ENCODE measurements around the gene SGPP2. TPM values are rescaled to one million over a fixed set of nuclear protein-coding genes. Genes with fewer than 3 reads are reported as not detected.

SGPP2 gene
- total and polyA plus RNA-seq, 2 donors (not counting 3 experiments of a cell fraction or from before 2014, with no cell fraction given) = not detected

DNA sequence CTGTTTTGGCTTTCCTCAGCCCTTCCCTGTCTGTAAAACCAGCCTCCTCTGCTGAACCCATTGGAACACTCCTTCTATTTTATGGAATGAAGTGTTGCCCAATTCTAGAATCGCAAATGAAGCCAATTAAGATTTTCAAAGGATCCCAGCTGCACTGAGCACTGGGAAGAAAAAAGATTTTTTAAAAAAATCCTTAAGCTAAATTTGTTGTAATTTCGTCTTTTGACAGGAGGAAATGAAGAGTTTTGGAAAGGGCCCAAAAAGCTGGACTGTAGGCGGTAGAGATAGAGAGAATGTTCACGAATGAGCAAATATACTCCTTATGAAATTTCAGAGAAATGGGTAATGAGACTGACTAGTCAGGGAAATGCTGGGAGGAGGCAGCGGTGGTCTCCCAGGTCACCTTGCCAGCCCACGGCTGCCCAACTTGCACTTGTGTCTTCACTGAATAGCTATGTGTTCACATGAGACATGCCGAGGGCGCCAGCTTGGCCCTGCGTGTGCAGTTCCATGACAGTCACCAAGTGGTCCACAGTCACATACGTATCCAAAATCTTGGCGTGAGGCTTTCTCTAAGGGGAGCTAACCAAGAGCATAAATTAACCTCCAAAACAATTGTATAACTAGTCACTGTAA, 69.9 kb downstream of the SGPP2 start:
- Histone ChIP-seq H3K4me1 (ENCODE audit: control insufficient read depth, extremely low read depth, insufficient read depth, low read length) (no peaks in the 10 kb centered on the region), H2AFZ (ENCODE audit: low read depth, low read length) (no peak overlapping the region), H3K27ac (ENCODE audit: insufficient read depth, low read depth, low read length) (no peak overlapping the region), H3K27me3 (ENCODE audit: control insufficient read depth in 2 of 2, insufficient read depth in 2 of 2, low read length in 2 of 2) (no peaks in the 10 kb centered on the region), H3K9me1 (replicated peaks; ENCODE audit: control insufficient read depth, extremely low read depth, insufficient read depth, low read length) (no peaks in the 10 kb centered on the region), H3K4me3 (replicated peaks in 1 of 3; ENCODE audit: insufficient read depth in 1 of 3, low read depth in 1 of 3, low read length in 3 of 3) (no peak overlapping the region), H3K36me3 (ENCODE audit: control insufficient read depth in 2 of 2, extremely low read depth in 1 of 2, insufficient read depth in 2 of 2, low read length in 2 of 2) (no peaks in the 10 kb centered on the region), H3K4me2 (ENCODE audit: insufficient read depth, low read length) (no peak overlapping the region), H3K9me3 (replicated peaks; ENCODE audit: control insufficient read depth, insufficient read depth, low read length) (no peaks in the 10 kb centered on the region), H4K20me1 (replicated peaks; ENCODE audit: control insufficient read depth, extremely low read depth, insufficient read depth, low read length) (no peaks in the 10 kb centered on the region), H3K9ac (replicated peaks; ENCODE audit: extremely low read depth, insufficient read depth, low read length) (no peak overlapping the region), H3K79me2 (ENCODE audit: control insufficient read depth, insufficient read depth, low read length) (no peaks in the 10 kb centered on the region)
- no peak for TF ChIP-seq MYC (IDR thresholded peaks at IDR 0.05; ENCODE audit: low read depth, low read length)
- no peak for TF ChIP-seq GATA2 (IDR thresholded peaks at IDR 0.05; ENCODE audit: insufficient read depth, insufficient read length, low read depth, low read length)
- TF ChIP-seq, protein P1, sequence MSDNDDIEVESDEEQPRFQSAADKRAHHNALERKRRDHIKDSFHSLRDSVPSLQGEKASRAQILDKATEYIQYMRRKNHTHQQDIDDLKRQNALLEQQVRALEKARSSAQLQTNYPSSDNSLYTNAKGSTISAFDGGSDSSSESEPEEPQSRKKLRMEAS (IDR thresholded peaks at IDR 0.05; ENCODE audit: insufficient read depth, insufficient read length) = no peak
- no peak for TF ChIP-seq POLR2AphosphoS5 (IDR thresholded peaks at IDR 0.05; ENCODE audit: insufficient read depth, low read depth, low read length)
- TF ChIP-seq POLR2A (IDR thresholded peaks at IDR 0.05; ENCODE audit: low read depth, low read length) = no peak
- no peak for TF ChIP-seq FOS (IDR thresholded peaks at IDR 0.05; ENCODE audit: borderline replicate concordance, insufficient read depth, low read length)
- TF ChIP-seq JUN (IDR thresholded peaks at IDR 0.05; ENCODE audit: borderline replicate concordance, insufficient read depth, insufficient read length, low read depth) = no peak
- no peak for TF ChIP-seq EZH2 (IDR thresholded peaks at IDR 0.05; ENCODE audit: borderline replicate concordance, low read depth, low read length, severe bottlenecking)
- no peak for TF ChIP-seq CTCF (IDR thresholded peaks at IDR 0.05; ENCODE audit: extremely low read depth in 1 of 2, insufficient read depth in 1 of 2, low read depth in 1 of 2, low read length in 2 of 2)
- FAIRE-seq = no peak
- intact Hi-C loops (cut with micrococcal nuclease) = no loop called here
- no peak for DNase-seq (ENCODE audit: low read depth, low spot score)
- no TSS peak for BruUV-seq (replicated peaks)
- dilution Hi-C loops (cut with MboI; ENCODE audit: extremely low pct_ligation_motif_present, low sequenced_read_pairs) = no loop called here
- POLR2A ChIA-PET = no interaction called here
- CTCF ChIA-PET = no interaction called here
